GM12864 (cell line): Measurements from ENCODE around the gene FAM161B.
"Not testable (repeated sequence)": the region's sequence is repeated elsewhere in the genome, so short reads cannot be mapped to it uniquely, and the experiment has no call there.

Experiments
- DNase-seq: peaks from one replicate; pipeline ENCODE4 v3.0.0-alpha.2; 2011; ENCODE audit warnings: low read depth
- H3K4me3 ChIP-seq: 2 replicates; pipeline ENCODE4 v1.5.1; 2011; ENCODE audit warnings: mild to moderate bottlenecking, low read depth, low read length, control low read depth
- CTCF ChIP-seq: IDR thresholded peaks from 2 replicates; pipeline ENCODE4 v1.5.1; 2011; ENCODE audit warnings: low read depth, mild to moderate bottlenecking, moderate library complexity, low read length, control low read depth, inconsistent platforms; ENCODE audit errors: missing control alignments

FAM161B gene

GRCh38 chr14:73991092-73991491 is 41.2 kb upstream of the FAM161B start:
- no peak for TF ChIP-seq CTCF
- no peak overlapping the region for H3K4me3 ChIP-seq
- DNase-seq = no peak

GRCh38 chr14:73988656-73989055 is 38.8 kb upstream of the FAM161B start:
- H3K4me3 ChIP-seq, DNase-seq: not testable (repeated sequence)

GRCh38 chr14:73988065-73988464 is 38.2 kb upstream of the FAM161B start:
- TF ChIP-seq CTCF = no peak
- DNase-seq = no peak
- H3K4me3 ChIP-seq = no peak overlapping the region

GRCh38 chr14:73977896-73978295 is 28.0 kb upstream of the FAM161B start:
- no peak for TF ChIP-seq CTCF
- no peak for DNase-seq
- no peak overlapping the region for H3K4me3 ChIP-seq

- no peak for TF ChIP-seq CTCF
- H3K4me3 ChIP-seq = no peak overlapping the region
These were observed 26.2 kb upstream of the FAM161B start for GRCh38 chr14:73976125-73976524.

GRCh38 chr14:73973497-73973896 is 23.6 kb upstream of the FAM161B start:
- no peak for DNase-seq
- TF ChIP-seq CTCF = no peak

More at GRCh38 chr14:73976125-73976524, 26.2 kb upstream of the FAM161B start:
- no peak for DNase-seq

GRCh38 chr14:73968885-73969284 is 19.0 kb upstream of the FAM161B start:
- no peak overlapping the region for H3K4me3 ChIP-seq
- TF ChIP-seq CTCF = no peak
- DNase-seq = no peak

More at GRCh38 chr14:73973497-73973896, 23.6 kb upstream of the FAM161B start:
- H3K4me3 ChIP-seq = no peak overlapping the region

GRCh38 chr14:73965216-73965615 is 15.3 kb upstream of the FAM161B start:
- no peak for TF ChIP-seq CTCF
- H3K4me3 ChIP-seq = no peak overlapping the region
- DNase-seq = no peak
